Measurements from ENCODE around the gene GNB1. TPM values are rescaled to one million over a fixed set of nuclear protein-coding genes. Genes with fewer than 3 reads are reported as not detected.

The GNB1 gene
- total RNA-seq, 5 donors from 2014 or later (not counting 1 experiment from before 2014, with no cell fraction given) = 208 to 295 (median 261) TPM

DNA sequence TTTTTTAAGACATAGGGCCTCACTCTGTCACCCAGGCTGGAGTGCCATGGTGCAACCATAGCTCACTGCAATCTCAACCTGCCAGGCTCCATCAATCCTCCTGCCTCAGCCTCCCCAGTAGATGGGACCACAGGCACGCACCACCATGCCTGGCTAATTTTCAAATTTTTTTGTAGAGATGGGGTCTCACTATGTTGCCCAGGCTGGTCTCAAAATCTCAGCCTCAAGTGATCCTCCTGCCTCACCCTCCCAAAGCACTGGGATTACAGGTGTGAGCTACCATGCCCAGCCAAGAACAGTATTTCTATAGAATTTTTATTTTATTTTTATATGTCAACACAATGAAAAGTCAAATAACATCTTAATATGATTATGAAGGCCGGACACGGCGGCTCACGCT lies 10.9 kb downstream of the GNB1 start:
- H3K36me3 Mint-ChIP-seq = peaks cover 23% of the 10 kb centered on the region
- ChIA-PET CTCF (no interaction called here), POLR2A (interaction anchor here in 1 of 2 donors (0.6 kb wide), 1 partner anchor 80 kb away, joined by 3 read pairs; no protein-coding TSS in a partner anchor)
- H3K4me1 Mint-ChIP-seq = peaks cover 85 to 88% (median 87%) of the 10 kb centered on the region in 3 donors
- H3K4me3 Mint-ChIP-seq = no peak overlapping the region
- WGBS (ENCODE audit: insufficient coverage) = no CpG with 5 or more reads among the region's 5 CpGs
- Histone ChIP-seq H3K4me1 (ENCODE audit: control insufficient read depth in 1 of 2, extremely low read depth in 1 of 2, insufficient read depth in 2 of 2, low read length in 2 of 2) (peaks cover 8 to 86% of the 10 kb centered on the region in 2 experiments), H3K27me3 (replicated peaks in 1 of 2; ENCODE audit: control insufficient read depth in 2 of 2, extremely low read depth in 1 of 2, insufficient read depth in 2 of 2, low read length in 1 of 2) (no peaks in the 10 kb centered on the region), H3K9me3 (no peaks in the 10 kb centered on the region), H3K36me3 (ENCODE audit: control insufficient read depth in 2 of 2, extremely low read depth in 1 of 2, insufficient read depth in 1 of 2, low read length in 1 of 2) (peaks cover 0 to 27% of the 10 kb centered on the region in 2 donors), H3K4me3 (ENCODE audit: control insufficient read depth in 1 of 2, extremely low read depth in 1 of 2, low read length in 1 of 2) (no peak overlapping the region), H3K27ac (ENCODE audit: low read length) (no peak overlapping the region)
- H3K27ac Mint-ChIP-seq = no peak overlapping the region
- ATAC-seq (replicated peaks in 1 of 4) (no peak), DNase-seq (no peak)
- H3K9me3 Mint-ChIP-seq = no peaks in the 10 kb centered on the region
- H3K27me3 Mint-ChIP-seq = no peaks in the 10 kb centered on the region

DNA sequence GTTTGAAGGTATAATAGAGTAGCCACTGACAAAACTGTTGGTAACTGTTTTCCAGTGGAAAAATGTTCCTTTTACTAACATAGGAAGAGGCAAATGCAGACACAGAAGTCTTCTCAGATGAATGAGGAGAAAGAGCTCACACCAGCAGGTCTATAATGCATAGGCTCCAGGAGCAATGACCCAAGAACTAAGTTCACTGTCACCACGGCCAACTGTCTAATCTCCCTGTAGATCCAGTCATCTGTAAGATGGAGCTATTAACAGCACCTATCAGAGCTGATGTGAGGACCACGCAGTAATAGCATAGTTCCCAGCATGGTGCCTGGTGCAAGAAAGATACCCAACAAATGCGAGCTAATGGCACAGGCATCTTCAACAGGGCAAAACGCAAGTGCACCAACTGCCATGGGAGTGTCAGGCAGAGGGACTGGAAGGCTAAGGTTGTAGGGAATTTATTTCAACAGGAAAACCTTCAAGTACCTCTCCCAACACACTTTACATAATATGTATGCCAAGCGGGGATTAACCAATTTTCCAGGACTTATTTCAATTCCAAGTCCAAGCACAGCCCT lies 12.9 kb downstream of the GNB1 start:
- Mint-ChIP-seq H3K4me1 (peaks cover 80 to 87% (median 86%) of the 10 kb centered on the region in 3 donors), H3K4me3 (peak overlapping the region in 1 of 3 donors; percentile 6)
- WGBS (ENCODE audit: insufficient coverage) = 86% methylated on average over 3 of the region's 5 CpGs

DNA sequence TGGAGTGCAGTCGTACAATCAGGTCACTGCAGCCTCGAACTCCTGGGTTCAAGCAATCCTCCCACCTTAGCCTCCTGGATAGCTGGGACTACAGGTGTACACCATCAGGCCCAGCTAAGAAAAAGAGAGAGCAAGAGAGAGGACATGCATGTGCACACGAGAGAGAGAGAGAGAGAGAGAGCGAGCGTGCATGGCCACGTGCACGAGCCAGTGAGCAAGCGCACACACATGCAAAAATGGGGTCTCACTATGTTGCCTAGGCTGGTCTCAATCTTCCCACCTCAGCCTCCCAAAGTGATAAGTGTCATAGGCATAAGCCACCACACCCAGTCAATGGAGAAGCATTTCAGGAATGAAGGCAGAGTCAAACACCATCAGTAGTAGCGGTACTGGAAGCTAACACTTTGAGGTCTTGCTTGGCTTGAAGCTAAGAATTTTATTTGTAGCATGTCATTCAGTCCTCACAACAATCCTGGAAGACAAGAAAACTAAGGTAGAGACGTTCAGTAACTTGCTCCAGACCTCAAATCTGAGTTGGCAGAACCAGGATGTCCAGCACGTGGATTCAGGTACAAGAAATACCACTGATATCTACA lies 14.5 kb downstream of the GNB1 start:
- POLR2A ChIA-PET = interaction anchor here in 1 of 2 donors (0.7 kb wide), 1 partner anchor 46 kb away, joined by 7 read pairs; no protein-coding TSS in a partner anchor
- H3K4me3 ChIP-seq (ENCODE audit: control insufficient read depth in 1 of 2, extremely low read depth in 1 of 2, low read length in 1 of 2) = no peak overlapping the region
- H3K36me3 ChIP-seq (ENCODE audit: control insufficient read depth in 2 of 2, extremely low read depth in 1 of 2, insufficient read depth in 1 of 2, low read length in 1 of 2) = peaks cover 0 to 47% of the 10 kb centered on the region in 2 donors

More for the DNA sequence above, 12.9 kb downstream of the GNB1 start:
- DNase-seq (no peak), ATAC-seq (replicated peaks in 1 of 4) (no peak)
- Histone ChIP-seq H3K9me3 (no peaks in the 10 kb centered on the region), H3K27ac (ENCODE audit: low read length) (no peak overlapping the region), H3K27me3 (replicated peaks in 1 of 2; ENCODE audit: control insufficient read depth in 2 of 2, extremely low read depth in 1 of 2, insufficient read depth in 2 of 2, low read length in 1 of 2) (no peaks in the 10 kb centered on the region), H3K36me3 (ENCODE audit: control insufficient read depth in 2 of 2, extremely low read depth in 1 of 2, insufficient read depth in 1 of 2, low read length in 1 of 2) (peaks cover 0 to 42% of the 10 kb centered on the region in 2 donors), H3K4me3 (ENCODE audit: control insufficient read depth in 1 of 2, extremely low read depth in 1 of 2, low read length in 1 of 2) (no peak overlapping the region), H3K4me1 (ENCODE audit: control insufficient read depth in 1 of 2, extremely low read depth in 1 of 2, insufficient read depth in 2 of 2, low read length in 2 of 2) (peaks cover 7 to 87% of the 10 kb centered on the region in 2 experiments)
- ChIA-PET CTCF (interaction anchor here in 1 of 2 donors (0.8 kb wide), 1 partner anchor 19 kb away, joined by 3 read pairs; no protein-coding TSS in a partner anchor), POLR2A (interaction anchor here in 1 of 2 donors (0.6 kb wide), 1 partner anchor 10 kb away, joined by 3 read pairs; no protein-coding TSS in a partner anchor)
- Mint-ChIP-seq H3K9me3 (no peaks in the 10 kb centered on the region), H3K36me3 (peaks cover 23% of the 10 kb centered on the region), H3K27me3 (no peaks in the 10 kb centered on the region), H3K27ac (no peak overlapping the region)

DNA sequence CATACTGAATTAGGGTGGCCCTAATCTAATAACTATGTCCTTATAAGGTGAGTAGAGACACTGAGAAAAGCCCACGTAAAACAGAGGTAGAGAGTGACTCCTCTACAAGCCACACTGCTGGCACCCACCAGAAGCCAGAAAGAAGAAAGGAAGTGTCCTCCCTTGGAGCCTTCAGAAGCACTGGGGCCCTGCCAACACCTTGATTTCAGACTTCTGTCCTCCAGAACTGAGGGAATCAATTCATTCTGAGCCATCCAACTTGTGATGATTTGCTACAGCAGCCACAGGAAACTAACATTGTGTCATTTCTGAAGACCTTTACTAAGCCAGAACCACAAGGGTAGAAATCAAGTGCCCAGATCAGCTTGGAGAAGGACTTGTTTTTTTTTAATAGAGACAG lies 15.0 kb downstream of the GNB1 start:
- peak overlapping the region in 1 of 2 donors; percentile 69 for H3K27ac Mint-ChIP-seq
- ATAC-seq (replicated peaks in 1 of 4) (no peak), DNase-seq (no peak)
- H3K36me3 Mint-ChIP-seq = peaks cover 26% of the 10 kb centered on the region
- H3K9me3 Mint-ChIP-seq = no peaks in the 10 kb centered on the region
- peaks cover 80 to 90% (median 87%) of the 10 kb centered on the region in 3 donors for H3K4me1 Mint-ChIP-seq
- 80% methylated on average over 1 of the region's 1 CpG for WGBS (ENCODE audit: insufficient coverage)
- Histone ChIP-seq H3K27ac (ENCODE audit: low read length) (no peak overlapping the region), H3K36me3 (ENCODE audit: control insufficient read depth in 2 of 2, extremely low read depth in 1 of 2, insufficient read depth in 1 of 2, low read length in 1 of 2) (peaks cover 0 to 47% of the 10 kb centered on the region in 2 donors), H3K27me3 (replicated peaks in 1 of 2; ENCODE audit: control insufficient read depth in 2 of 2, extremely low read depth in 1 of 2, insufficient read depth in 2 of 2, low read length in 1 of 2) (no peaks in the 10 kb centered on the region), H3K4me3 (ENCODE audit: control insufficient read depth in 1 of 2, extremely low read depth in 1 of 2, low read length in 1 of 2) (no peak overlapping the region), H3K4me1 (ENCODE audit: control insufficient read depth in 1 of 2, extremely low read depth in 1 of 2, insufficient read depth in 2 of 2, low read length in 2 of 2) (peaks cover 7 to 88% of the 10 kb centered on the region in 2 experiments), H3K9me3 (no peaks in the 10 kb centered on the region)
- peak overlapping the region; percentile 11 to 64 (median 28) for H3K4me3 Mint-ChIP-seq
- H3K27me3 Mint-ChIP-seq = no peaks in the 10 kb centered on the region
- ChIA-PET POLR2A (no interaction called here), CTCF (interaction anchor here in 1 of 2 donors (0.6 kb wide), 1 partner anchor 32 kb away, joined by 4 read pairs; no protein-coding TSS in a partner anchor)

More for the DNA sequence above, 14.5 kb downstream of the GNB1 start:
- Histone ChIP-seq H3K9me3 (no peaks in the 10 kb centered on the region), H3K4me1 (ENCODE audit: control insufficient read depth in 1 of 2, extremely low read depth in 1 of 2, insufficient read depth in 2 of 2, low read length in 2 of 2) (peaks cover 7 to 88% of the 10 kb centered on the region in 2 experiments), H3K27ac (ENCODE audit: low read length) (no peak overlapping the region), H3K27me3 (replicated peaks in 1 of 2; ENCODE audit: control insufficient read depth in 2 of 2, extremely low read depth in 1 of 2, insufficient read depth in 2 of 2, low read length in 1 of 2) (no peaks in the 10 kb centered on the region)
- CTCF ChIA-PET = interaction anchor here in 1 of 2 donors (0.6 kb wide), 1 partner anchor 31 kb away, joined by 4 read pairs; no protein-coding TSS in a partner anchor
- 100% methylated on average over 1 of the region's 11 CpGs for WGBS (ENCODE audit: insufficient coverage)
- Mint-ChIP-seq H3K27ac (peak overlapping the region; percentile 1 to 69), H3K27me3 (no peaks in the 10 kb centered on the region), H3K36me3 (peaks cover 29% of the 10 kb centered on the region), H3K4me3 (peak overlapping the region in 2 of 3 donors; percentile 39 to 64), H3K9me3 (no peaks in the 10 kb centered on the region), H3K4me1 (peaks cover 80 to 90% (median 87%) of the 10 kb centered on the region in 3 donors)
- DNase-seq (no peak), ATAC-seq (replicated peaks in 1 of 4) (no peak)

DNA sequence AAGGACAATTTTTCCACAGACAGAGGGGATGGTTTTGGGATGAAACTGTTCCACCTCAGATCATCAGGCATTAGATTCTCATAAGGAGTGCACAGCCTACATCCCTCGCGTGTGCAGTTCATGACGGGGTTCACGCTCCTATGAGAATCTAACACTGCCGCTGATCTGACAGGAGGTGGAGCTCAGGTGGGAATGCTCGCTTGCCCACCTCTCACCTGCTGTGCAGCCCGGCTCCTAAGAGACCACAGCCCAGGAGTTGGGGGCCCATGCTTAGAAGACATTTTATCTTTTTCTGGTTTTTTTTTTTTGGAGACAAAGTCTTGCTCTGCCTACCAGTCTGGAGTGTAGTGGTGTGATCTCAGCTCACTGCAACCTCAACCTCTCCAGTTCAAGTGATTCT lies 16.0 kb downstream of the GNB1 start:
- no peaks in the 10 kb centered on the region for H3K27me3 Mint-ChIP-seq
- Histone ChIP-seq H3K4me3 (ENCODE audit: control insufficient read depth in 1 of 2, extremely low read depth in 1 of 2, low read length in 1 of 2) (no peak overlapping the region), H3K27ac (ENCODE audit: low read length) (no peak overlapping the region), H3K4me1 (ENCODE audit: control insufficient read depth in 1 of 2, extremely low read depth in 1 of 2, insufficient read depth in 2 of 2, low read length in 2 of 2) (peaks cover 7 to 87% of the 10 kb centered on the region in 2 experiments), H3K36me3 (ENCODE audit: control insufficient read depth in 2 of 2, extremely low read depth in 1 of 2, insufficient read depth in 1 of 2, low read length in 1 of 2) (peaks cover 0 to 47% of the 10 kb centered on the region in 2 donors), H3K9me3 (no peaks in the 10 kb centered on the region), H3K27me3 (replicated peaks in 1 of 2; ENCODE audit: control insufficient read depth in 2 of 2, extremely low read depth in 1 of 2, insufficient read depth in 2 of 2, low read length in 1 of 2) (no peaks in the 10 kb centered on the region)
- H3K4me3 Mint-ChIP-seq = no peak overlapping the region
- H3K36me3 Mint-ChIP-seq = peaks cover 26% of the 10 kb centered on the region
- POLR2A ChIA-PET = interaction anchor here (0.6 to 0.7 kb wide), 2 partner anchors 9 to 26 kb away, joined by 3 to 8 read pairs; no protein-coding TSS in a partner anchor
- no peak for ATAC-seq (replicated peaks in 1 of 4)
- CTCF ChIA-PET = no interaction called here
- no peaks in the 10 kb centered on the region for H3K9me3 Mint-ChIP-seq
- peaks cover 85 to 89% (median 89%) of the 10 kb centered on the region in 3 donors for H3K4me1 Mint-ChIP-seq
- 97% methylated on average over 5 of the region's 7 CpGs for WGBS (ENCODE audit: insufficient coverage)
- H3K27ac Mint-ChIP-seq = peak overlapping the region in 1 of 2 donors; percentile 36
- no peak for DNase-seq

DNA sequence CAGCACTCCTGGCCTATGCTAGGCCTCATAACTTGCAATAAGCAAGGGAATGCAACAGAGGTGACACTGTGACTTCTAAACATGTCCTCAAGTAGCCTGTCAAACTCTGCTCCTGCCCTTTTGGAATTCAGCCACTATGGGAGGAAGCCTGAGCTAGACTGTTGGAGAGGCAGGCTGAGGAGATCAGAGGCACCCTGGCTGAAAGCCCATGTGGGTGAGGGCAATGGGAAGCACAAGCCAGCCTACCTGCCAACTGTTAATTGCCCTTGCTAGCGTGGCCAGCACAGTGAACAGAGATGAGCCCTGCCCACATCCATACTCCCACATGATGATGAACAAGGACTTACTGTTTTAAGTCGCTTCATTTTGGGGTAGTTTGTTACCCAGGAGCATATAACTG lies 17.7 kb downstream of the GNB1 start:
- peaks cover 2 to 73% of the 10 kb centered on the region in 2 experiments for H3K4me1 ChIP-seq (ENCODE audit: control insufficient read depth in 1 of 2, extremely low read depth in 1 of 2, insufficient read depth in 2 of 2, low read length in 2 of 2)
- no peak overlapping the region for H3K27ac Mint-ChIP-seq
- no peaks in the 10 kb centered on the region for H3K27me3 Mint-ChIP-seq
- no peak overlapping the region for H3K4me3 ChIP-seq (ENCODE audit: control insufficient read depth in 1 of 2, extremely low read depth in 1 of 2, low read length in 1 of 2)
- H3K4me1 Mint-ChIP-seq = peaks cover 81 to 82% (median 81%) of the 10 kb centered on the region in 3 donors
- H3K4me3 Mint-ChIP-seq = peak overlapping the region in 1 of 3 donors; percentile 42
- 100% methylated on average over 2 of the region's 2 CpGs for WGBS (ENCODE audit: insufficient coverage)
- no peaks in the 10 kb centered on the region for H3K9me3 ChIP-seq
- no peak overlapping the region for H3K27ac ChIP-seq (ENCODE audit: low read length)
- peaks cover 23% of the 10 kb centered on the region for H3K36me3 Mint-ChIP-seq
- no peaks in the 10 kb centered on the region for H3K27me3 ChIP-seq (replicated peaks in 1 of 2; ENCODE audit: control insufficient read depth in 2 of 2, extremely low read depth in 1 of 2, insufficient read depth in 2 of 2, low read length in 1 of 2)
- H3K36me3 ChIP-seq (ENCODE audit: control insufficient read depth in 2 of 2, extremely low read depth in 1 of 2, insufficient read depth in 1 of 2, low read length in 1 of 2) = peaks cover 0 to 37% of the 10 kb centered on the region in 2 donors
- DNase-seq = no peak
- ChIA-PET CTCF (no interaction called here), POLR2A (no interaction called here)
- no peak for ATAC-seq (replicated peaks in 1 of 4)
- H3K9me3 Mint-ChIP-seq = no peaks in the 10 kb centered on the region

Measured in T-cell (primary cell).